22Rv1 (cell line): ENCODE measurements around the gene SLIT1.

Experiments
- CTCF ChIP-seq: fragments of 450-650 bp; IDR thresholded peaks from 2 replicates; pipeline ENCODE4 v1.5.1; 2017; ENCODE audit warnings: mild to moderate bottlenecking
- ZFX ChIP-seq: fragments of 450-650 bp; IDR thresholded peaks from 2 replicates; pipeline ENCODE4 v1.6.1; 2017; ENCODE audit warnings: antibody characterized with exemption, borderline replicate concordance

- TF ChIP-seq CTCF (no peak), ZFX (no peak)
Observed at GRCh38 chr10:97136756-97137155, 49.0 kb downstream of the SLIT1 start.
